DOHH2 (cell line): ENCODE data around the gene APLP1.

ENCODE experiments used
- EZH2phosphoT487 ChIP-seq: fragments of 200-600 bp; sonication (generic); IDR thresholded peaks from 2 replicates; pipeline ENCODE4 v1.6.1; 2017; ENCODE audit warnings: borderline replicate concordance, mild to moderate bottlenecking, antibody characterized with exemption, low read length, moderate library complexity, mixed read lengths
- TF ChIP-seq, protein P1 (sequence below): fragments of 200-600 bp; sonication (generic); IDR thresholded peaks from one replicate; pipeline ENCODE4 v1.5.1; 2014; ENCODE audit warnings: antibody characterized with exemption, mild to moderate bottlenecking, low read depth, low read length; ENCODE audit not compliant: poor library complexity, severe bottlenecking

DNA sequence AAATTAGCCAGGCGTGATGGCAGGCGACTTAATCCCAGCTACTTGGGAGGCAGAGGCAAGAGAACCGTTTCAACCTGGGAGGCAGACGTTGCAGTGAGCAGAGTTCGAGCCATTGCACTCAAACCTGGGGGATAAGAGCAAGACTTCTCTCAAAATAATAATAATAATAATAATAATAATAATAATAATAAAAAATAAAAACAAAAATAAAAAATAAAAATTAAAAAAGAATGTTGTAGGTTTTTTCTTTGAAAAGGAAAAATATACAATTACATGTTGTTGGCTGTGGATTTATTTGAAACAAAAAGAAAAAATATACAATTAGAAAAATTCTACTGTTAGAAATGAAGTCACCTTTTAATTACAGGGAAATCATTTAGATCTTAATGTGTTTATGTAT is 44.2 kb upstream of the APLP1 start:
- TF ChIP-seq, protein P1, sequence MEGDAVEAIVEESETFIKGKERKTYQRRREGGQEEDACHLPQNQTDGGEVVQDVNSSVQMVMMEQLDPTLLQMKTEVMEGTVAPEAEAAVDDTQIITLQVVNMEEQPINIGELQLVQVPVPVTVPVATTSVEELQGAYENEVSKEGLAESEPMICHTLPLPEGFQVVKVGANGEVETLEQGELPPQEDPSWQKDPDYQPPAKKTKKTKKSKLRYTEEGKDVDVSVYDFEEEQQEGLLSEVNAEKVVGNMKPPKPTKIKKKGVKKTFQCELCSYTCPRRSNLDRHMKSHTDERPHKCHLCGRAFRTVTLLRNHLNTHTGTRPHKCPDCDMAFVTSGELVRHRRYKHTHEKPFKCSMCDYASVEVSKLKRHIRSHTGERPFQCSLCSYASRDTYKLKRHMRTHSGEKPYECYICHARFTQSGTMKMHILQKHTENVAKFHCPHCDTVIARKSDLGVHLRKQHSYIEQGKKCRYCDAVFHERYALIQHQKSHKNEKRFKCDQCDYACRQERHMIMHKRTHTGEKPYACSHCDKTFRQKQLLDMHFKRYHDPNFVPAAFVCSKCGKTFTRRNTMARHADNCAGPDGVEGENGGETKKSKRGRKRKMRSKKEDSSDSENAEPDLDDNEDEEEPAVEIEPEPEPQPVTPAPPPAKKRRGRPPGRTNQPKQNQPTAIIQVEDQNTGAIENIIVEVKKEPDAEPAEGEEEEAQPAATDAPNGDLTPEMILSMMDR, result no peak
- no peak for TF ChIP-seq EZH2phosphoT487
